H1 (cell line): Measurements from ENCODE around the gene PRR7. TPM values are rescaled to one million over a fixed set of nuclear protein-coding genes. Genes with fewer than 3 reads are reported as not detected.

Experiments
- CTCF ChIA-PET: fragments of 300-600 bp; sonication (Branson Sonifier 250); formaldehyde crosslinking; loops from one replicate; lab custom pipeline; 2021; ENCODE audit not compliant: partially characterized antibody; lab: Charles Lee
- POLR2A ChIA-PET: fragments of 300-600 bp; sonication (Branson Sonifier 250); formaldehyde crosslinking; loops from one replicate; lab custom pipeline; 2021; ENCODE audit warnings: inconsistent platforms; ENCODE audit not compliant: partially characterized antibody; lab: Charles Lee
- DNase-seq, 2 experiments: peaks; one replicate each; pipeline versions ENCODE4 v3.0.0 to v3.0.0-alpha.2; 2010 to 2022; ENCODE audit warnings: low spot score in 2 of 2, low read depth in 1 of 2, mixed read lengths in 1 of 2
- FAIRE-seq: peaks from 2 replicates; lab custom pipeline; 2011; peaks lifted over from hg19 to GRCh38; lab: Jason Lieb, UNC
- H2AFZ ChIP-seq: 2 replicates; pipeline ENCODE4 v1.8.1; 2012; ENCODE audit warnings: low read length, inconsistent platforms
- H2AK5ac ChIP-seq: 2 replicates; pipeline ENCODE4 v1.6.1; 2013; ENCODE audit warnings: low read depth, low read length
- H2BK120ac ChIP-seq: replicated peaks from 2 replicates; pipeline ENCODE3; 2013; ENCODE audit warnings: low read depth, low read length, inconsistent platforms
- H2BK12ac ChIP-seq: 2 replicates; pipeline ENCODE4 v1.6.1; 2013; ENCODE audit warnings: low read depth, low read length
- H2BK15ac ChIP-seq: 2 replicates; pipeline ENCODE4 v1.6.1; 2013; ENCODE audit warnings: low read length
- H2BK20ac ChIP-seq: 2 replicates; pipeline ENCODE4 v1.6.1; 2013; ENCODE audit warnings: low read length
- H2BK5ac ChIP-seq: 2 replicates; pipeline ENCODE4 v1.6.1; 2013; ENCODE audit warnings: low read depth, low read length
- H3K14ac ChIP-seq: 2 replicates; pipeline ENCODE4 v1.6.1; 2013; ENCODE audit warnings: inconsistent platforms; ENCODE audit not compliant: insufficient read length
- H3K18ac ChIP-seq: 2 replicates; pipeline ENCODE4 v1.6.1; 2013; ENCODE audit warnings: low read length; ENCODE audit errors: extremely low read depth
- H3K23ac ChIP-seq: 2 replicates; pipeline ENCODE4 v1.6.1; 2013; ENCODE audit warnings: inconsistent platforms; ENCODE audit not compliant: insufficient read length
- H3K23me2 ChIP-seq: 2 replicates; pipeline ENCODE4 v1.6.1; 2013; ENCODE audit warnings: low read depth, low read length
- H3K27ac ChIP-seq: 2 replicates; pipeline ENCODE4 v1.6.1; 2011; ENCODE audit warnings: low read depth, low read length, inconsistent platforms
- H3K27me3 ChIP-seq, 4 experiments: replicated peaks in 1 of 4; 1 replicate in 1 of 4; 2 replicates in 3 of 4; pipeline versions ENCODE4 v1.6.1 to v1.8.1; 2011 to 2013; ENCODE audit warnings: low read length in 3 of 4, mild to moderate bottlenecking in 3 of 4, inconsistent platforms in 2 of 4, mixed read lengths in 2 of 4, moderate library complexity in 1 of 4; ENCODE audit not compliant: control insufficient read depth in 3 of 4, insufficient read depth in 3 of 4; ENCODE audit errors: extremely low read depth in 1 of 4
- H3K36me3 ChIP-seq, 4 experiments: 2 replicates each; pipeline versions ENCODE4 v1.6.1 to v1.8.1; 2011 to 2013; ENCODE audit warnings: mild to moderate bottlenecking in 4 of 4, low read length in 3 of 4, moderate library complexity in 2 of 4, control low read depth in 1 of 4, inconsistent platforms in 1 of 4; ENCODE audit not compliant: insufficient read depth in 4 of 4, control insufficient read depth in 2 of 4
- H3K4ac ChIP-seq: replicated peaks from 2 replicates; pipeline ENCODE3; 2013; ENCODE audit warnings: low read length, low read depth, mixed read lengths, inconsistent platforms; ENCODE audit not compliant: insufficient read length
- H3K4me1 ChIP-seq, 4 experiments: replicated peaks in 1 of 4; 1 replicate in 1 of 4; 2 replicates in 3 of 4; pipeline versions ENCODE4 v1.6.1 to v1.8.1; 2011 to 2013; ENCODE audit warnings: low read length in 3 of 4, inconsistent platforms in 2 of 4, mixed read lengths in 1 of 4; ENCODE audit not compliant: insufficient read depth in 4 of 4, control insufficient read depth in 3 of 4
- H3K4me2 ChIP-seq, 2 experiments: 2 replicates each; pipeline versions ENCODE4 v1.6.1 to v1.8.1; 2011 to 2013; ENCODE audit warnings: low read depth in 2 of 2, low read length in 2 of 2, control low read depth in 1 of 2, inconsistent platforms in 1 of 2, mild to moderate bottlenecking in 1 of 2; ENCODE audit not compliant: insufficient read depth in 1 of 2
- H3K4me3 ChIP-seq, 4 experiments: fragments of 200-600, 300-600 bp in 1 of 4; sonication (generic), shearing (Covaris generic), sonication (Bioruptor Twin) in 1 of 4; 2 replicates each; pipeline versions ENCODE4 v1.5.1 to v1.8.1; 2011 to 2016; ENCODE audit warnings: low read length in 4 of 4, low read depth in 3 of 4, control low read depth in 2 of 4, inconsistent platforms in 2 of 4, mild to moderate bottlenecking in 2 of 4, mixed read lengths in 1 of 4, moderate library complexity in 1 of 4; ENCODE audit not compliant: insufficient read depth in 2 of 4; ENCODE audit errors: extremely low read depth in 1 of 4
- H3K56ac ChIP-seq: replicated peaks from 2 replicates; pipeline ENCODE3; 2013; ENCODE audit warnings: low read depth, mild to moderate bottlenecking, mixed read lengths, low read length, inconsistent platforms; ENCODE audit not compliant: insufficient read length
- H3K79me1 ChIP-seq: 2 replicates; pipeline ENCODE4 v1.6.1; 2013; ENCODE audit warnings: low read depth, low read length, control low read depth
- H3K79me2 ChIP-seq, 2 experiments: 2 replicates each; pipeline versions ENCODE4 v1.6.1 to v1.8.1; 2012 to 2013; ENCODE audit warnings: low read length in 2 of 2, mild to moderate bottlenecking in 2 of 2, inconsistent platforms in 1 of 2; ENCODE audit not compliant: insufficient read depth in 2 of 2, control insufficient read depth in 1 of 2
- H3K9ac ChIP-seq, 4 experiments: replicated peaks in 1 of 4; 1 replicate in 1 of 4; 2 replicates in 3 of 4; pipeline versions ENCODE4 v1.6.1 to v1.8.1; 2011 to 2013; ENCODE audit warnings: low read depth in 3 of 4, low read length in 3 of 4, control low read depth in 2 of 4, mild to moderate bottlenecking in 2 of 4, moderate library complexity in 2 of 4, inconsistent platforms in 1 of 4; ENCODE audit errors: extremely low read depth in 1 of 4
- H3K9me3 ChIP-seq, 2 experiments: 2 replicates each; pipeline versions ENCODE4 v1.6.1 to v1.8.1; 2012 to 2013; ENCODE audit warnings: mild to moderate bottlenecking in 2 of 2, moderate library complexity in 2 of 2, control low read depth in 1 of 2, inconsistent platforms in 1 of 2, low read depth in 1 of 2, low read length in 1 of 2, mixed read lengths in 1 of 2; ENCODE audit not compliant: insufficient read depth in 2 of 2
- H4K20me1 ChIP-seq, 2 experiments: replicated peaks in 1 of 2; 2 replicates each; pipeline versions ENCODE3 to v1.8.1; 2011 to 2013; ENCODE audit warnings: inconsistent platforms in 2 of 2, low read length in 2 of 2, mild to moderate bottlenecking in 1 of 2; ENCODE audit not compliant: insufficient read depth in 2 of 2, control insufficient read depth in 1 of 2
- H4K5ac ChIP-seq: 2 replicates; pipeline ENCODE4 v1.6.1; 2013; ENCODE audit warnings: low read length, low read depth, mixed read lengths, inconsistent platforms; ENCODE audit not compliant: insufficient read length
- H4K8ac ChIP-seq: 2 replicates; pipeline ENCODE4 v1.8.0; 2013; ENCODE audit warnings: mild to moderate bottlenecking, moderate library complexity, low read length, inconsistent platforms; ENCODE audit not compliant: insufficient read depth; ENCODE audit errors: extremely low read depth
- H4K91ac ChIP-seq: replicated peaks from 2 replicates; pipeline ENCODE3; 2013; ENCODE audit warnings: low read length, mixed read lengths, inconsistent platforms; ENCODE audit not compliant: insufficient read length
- CEBPB ChIP-seq: IDR thresholded peaks from 2 replicates; pipeline ENCODE4 v1.6.1; 2012; ENCODE audit warnings: low read depth, low read length
- KDM5A ChIP-seq: fragments of 200-600 bp; IDR thresholded peaks from 2 replicates; pipeline ENCODE4 v1.7.1; 2012; ENCODE audit warnings: mild to moderate bottlenecking, low read length, inconsistent platforms, mixed read lengths
- PHF8 ChIP-seq: fragments of 200-600 bp; sonication (generic); conservative IDR thresholded peaks from 2 replicates; pipeline ENCODE4 v1.7.1; 2012; ENCODE audit warnings: low read depth, mild to moderate bottlenecking, inconsistent platforms, low read length, moderate library complexity
- POLR2A ChIP-seq, 2 experiments: IDR thresholded peaks; 1 replicate in 1 of 2; 2 replicates in 1 of 2; pipeline ENCODE4 v1.6.1; 2011; ENCODE audit warnings: low read depth in 2 of 2, low read length in 2 of 2, mild to moderate bottlenecking in 2 of 2; ENCODE audit errors: control extremely low read depth in 1 of 2
- RFX5 ChIP-seq: IDR thresholded peaks from 2 replicates; pipeline ENCODE4 v1.6.1; 2011; ENCODE audit warnings: low read depth, low read length, improper control_type of control experiment, borderline replicate concordance
- SIN3A ChIP-seq, 2 experiments: IDR thresholded peaks in 1 of 2; conservative IDR thresholded peaks in 1 of 2; 2 replicates each; pipeline ENCODE4 v1.6.1; 2011 to 2012; ENCODE audit warnings: low read length in 2 of 2, improper control_type of control experiment in 1 of 2, low read depth in 1 of 2, mild to moderate bottlenecking in 1 of 2
- SP1 ChIP-seq: IDR thresholded peaks from 2 replicates; pipeline ENCODE4 v1.6.1; 2011; ENCODE audit warnings: low read depth, low read length
- WGBS, 2 experiments: shearing (Covaris generic) in 1 of 2; methylation state at CpG; one replicate each; pipeline versions ENCODE4 v1.1.6 to v1.1.7; 2013 to 2015; ENCODE audit warnings: low lambda C conversion rate in 2 of 2, mixed read lengths in 2 of 2, inconsistent platforms in 1 of 2, low coverage in 1 of 2, missing lambda C conversion rate in 1 of 2; ENCODE audit not compliant: insufficient replicate concordance in 2 of 2, insufficient coverage in 1 of 2, insufficient read length in 1 of 2; ENCODE audit errors: extremely low coverage in 1 of 2, missing lambda C conversion rate in 1 of 2; 5-methylcytosine and 5-hydroxymethylcytosine counted together
- polyA plus RNA-seq, 7 experiments: library from polyadenylated mRNA; depleted of rRNA in 3 of 7; stranded (reverse) in 5 of 7; unstranded in 2 of 7; fragments of >200 nt in 5 of 7; fragments of 200-250 nt in 2 of 7; gene quantifications; 1 replicate in 5 of 7; 2 replicates in 1 of 7; 4 replicates in 1 of 7; pipeline versions ENCODE4 v1.2.1 to v1.2.3, GENCODE V29; 2011 to 2013; ENCODE audit warnings: missing spikeins in 2 of 7, mixed read lengths in 2 of 7
- total RNA-seq: library from RNA; stranded (reverse); fragmentation: NEBNext Ultra II Directional; extraction: Animal tissue kit (Norgen Biotek cat#: 25700); gene quantifications from 2 replicates; pipeline ENCODE4 v1.2.1, GENCODE V29; 2021
- TF ChIP-seq, protein P1 (sequence below), 3 experiments: IDR thresholded peaks; 1 replicate in 2 of 3; 2 replicates in 1 of 3; pipeline versions ENCODE4 v1.5.1 to v1.6.1; 2011; ENCODE audit warnings: low read length in 3 of 3, mild to moderate bottlenecking in 3 of 3, inconsistent platforms in 2 of 3, low read depth in 1 of 3, moderate library complexity in 1 of 3; ENCODE audit not compliant: insufficient read depth in 1 of 3; ENCODE audit errors: control extremely low read depth in 1 of 3

Gene PRR7
- total and polyA plus RNA-seq, 2 of the 8 experiments (the other 6 are each of a cell fraction or from before 2014, with no cell fraction given): 8.0 to 11.8 TPM

- Histone ChIP-seq H2BK15ac (no peak overlapping the region), H3K4me1 (peaks cover 0 to 20% (median 10%) of the 10 kb centered on the region in 4 experiments; a peak in 6 of 7 replicates), H3K18ac (no peak overlapping the region), H3K23ac (no peak overlapping the region), H3K27ac (no peak overlapping the region), H3K14ac (no peak overlapping the region), H3K79me2 (no peaks in the 10 kb centered on the region), H3K56ac (no peak overlapping the region), H3K36me3 (peaks cover 19 to 47% (median 40%) of the 10 kb centered on the region in 4 experiments), H4K20me1 (peaks cover 30 to 38% of the 10 kb centered on the region in 2 experiments), H3K4me3 (peak overlapping the region in 1 of 4 experiments; percentile 17; a peak in 1 of 8 replicates), H4K5ac (no peak overlapping the region), H3K4me2 (peak overlapping the region in 1 of 2 experiments; percentile 31; a peak in 2 of 4 replicates), H3K9ac (no peak overlapping the region), H2BK12ac (no peak overlapping the region), H2AFZ (no peak overlapping the region), H2BK5ac (no peak overlapping the region), H3K23me2 (peaks cover 15% of the 10 kb centered on the region; the same call in 1 of the 2 replicates), H2AK5ac (no peak overlapping the region), H3K27me3 (peaks cover 0 to 9% (median 3%) of the 10 kb centered on the region in 4 experiments; a peak in 1 of 7 replicates), H4K91ac (no peak overlapping the region), H2BK20ac (no peak overlapping the region), H2BK120ac (no peak overlapping the region), H4K8ac (peak overlapping the region; percentile 60; the same call in 1 of the 2 replicates), H3K9me3 (no peaks in the 10 kb centered on the region), H3K4ac (no peak overlapping the region), H3K79me1 (peaks cover 2% of the 10 kb centered on the region; the same call in 1 of the 2 replicates)
- FAIRE-seq (peak; percentile 93), DNase-seq (peak; percentile 90 to 95)
- POLR2A ChIA-PET: interaction anchor here (0.7 to 67.5 kb wide), 14 partner anchors 12 to 154 kb away, joined by 3 to 3349 read pairs (median 4); partner anchors contain the start of genes DBN1, DOK3, LMAN2 and PDLIM7
- WGBS, 2 experiments: 82% methylated on average over 24 of the region's 24 CpGs; no CpG with 5 or more reads in 1 of the 2 experiments
- CTCF ChIA-PET: interaction anchor here (1.0 to 23.6 kb wide), 33 partner anchors 9 to 696 kb away, joined by 3 to 430 read pairs (median 5); partner anchors contain the start of genes DBN1, DDX41, F12 and GRK6
- TF ChIP-seq SP1 (peak; percentile 91), SIN3A (conservative IDR thresholded peaks at IDR 0.05 in 1 of 2, IDR thresholded peaks at IDR 0.05 in 1 of 2; ENCODE audit: low read depth in 1 of 2, low read length in 2 of 2) (peak in 1 of 2 experiments; percentile 87; a peak in 2 of 4 replicates), PHF8 (no peak), KDM5A (no peak), CEBPB (peak; percentile 45), POLR2A (IDR thresholded peaks at IDR 0.05; ENCODE audit: control extremely low read depth in 1 of 2, low read depth in 2 of 2, low read length in 2 of 2) (peak in 1 of 2 experiments; percentile 63; a peak in 2 of 3 replicates), RFX5 (peak; percentile 86)
- TF ChIP-seq, protein P1, sequence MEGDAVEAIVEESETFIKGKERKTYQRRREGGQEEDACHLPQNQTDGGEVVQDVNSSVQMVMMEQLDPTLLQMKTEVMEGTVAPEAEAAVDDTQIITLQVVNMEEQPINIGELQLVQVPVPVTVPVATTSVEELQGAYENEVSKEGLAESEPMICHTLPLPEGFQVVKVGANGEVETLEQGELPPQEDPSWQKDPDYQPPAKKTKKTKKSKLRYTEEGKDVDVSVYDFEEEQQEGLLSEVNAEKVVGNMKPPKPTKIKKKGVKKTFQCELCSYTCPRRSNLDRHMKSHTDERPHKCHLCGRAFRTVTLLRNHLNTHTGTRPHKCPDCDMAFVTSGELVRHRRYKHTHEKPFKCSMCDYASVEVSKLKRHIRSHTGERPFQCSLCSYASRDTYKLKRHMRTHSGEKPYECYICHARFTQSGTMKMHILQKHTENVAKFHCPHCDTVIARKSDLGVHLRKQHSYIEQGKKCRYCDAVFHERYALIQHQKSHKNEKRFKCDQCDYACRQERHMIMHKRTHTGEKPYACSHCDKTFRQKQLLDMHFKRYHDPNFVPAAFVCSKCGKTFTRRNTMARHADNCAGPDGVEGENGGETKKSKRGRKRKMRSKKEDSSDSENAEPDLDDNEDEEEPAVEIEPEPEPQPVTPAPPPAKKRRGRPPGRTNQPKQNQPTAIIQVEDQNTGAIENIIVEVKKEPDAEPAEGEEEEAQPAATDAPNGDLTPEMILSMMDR (IDR thresholded peaks at IDR 0.05; ENCODE audit: control extremely low read depth in 1 of 3, insufficient read depth in 1 of 3, low read depth in 1 of 3, low read length in 3 of 3): peak in 2 of 3 experiments; percentile 56 to 79; a peak in 2 of 4 replicates
Measured at GRCh38 chr5:177456976-177457851, 10.6 kb downstream of the PRR7 start.
